Nephron progenitor cell (in vitro differentiated cells): ENCODE results near the gene OR6C65.
A peak's percentile ranks its signal among the peaks of the same experiment; 100 is the strongest.
"Not testable (repeated sequence)": the region's sequence is repeated elsewhere in the genome, so short reads cannot be mapped to it uniquely, and the experiment has no call there.

Experiments
- DNase-seq: peaks from one replicate; pipeline ENCODE4 v3.0.0; 2021
- H3K27ac Mint-ChIP-seq: 2 replicates; pipeline ENCODE4 v1.8.0; 2021; ENCODE audit warnings: mild to moderate bottlenecking, moderate library complexity, mixed read lengths
- H3K27me3 Mint-ChIP-seq: 2 replicates; pipeline ENCODE4 v1.8.0; 2021; ENCODE audit warnings: mild to moderate bottlenecking, low read depth, mixed read lengths; ENCODE audit not compliant: poor library complexity
- H3K36me3 Mint-ChIP-seq: 2 replicates; pipeline ENCODE4 v1.8.0; 2021; ENCODE audit warnings: low read depth, mixed read lengths
- H3K4me1 Mint-ChIP-seq: 2 replicates; pipeline ENCODE4 v1.8.0; 2021; ENCODE audit warnings: mixed read lengths
- H3K4me3 Mint-ChIP-seq: 2 replicates; pipeline ENCODE4 v1.8.0; 2021; ENCODE audit warnings: mild to moderate bottlenecking, moderate library complexity, mixed read lengths
- H3K9me3 Mint-ChIP-seq: 2 replicates; pipeline ENCODE4 v1.8.0; 2021; ENCODE audit warnings: mild to moderate bottlenecking, moderate library complexity, mixed read lengths
- TF ChIP-seq, protein P1 (sequence below): fragments of 200-600 bp; sonication (generic); IDR thresholded peaks from 2 replicates; pipeline ENCODE4 v1.5.0; 2021; ENCODE audit warnings: antibody characterized with exemption

OR6C65 gene

DNA sequence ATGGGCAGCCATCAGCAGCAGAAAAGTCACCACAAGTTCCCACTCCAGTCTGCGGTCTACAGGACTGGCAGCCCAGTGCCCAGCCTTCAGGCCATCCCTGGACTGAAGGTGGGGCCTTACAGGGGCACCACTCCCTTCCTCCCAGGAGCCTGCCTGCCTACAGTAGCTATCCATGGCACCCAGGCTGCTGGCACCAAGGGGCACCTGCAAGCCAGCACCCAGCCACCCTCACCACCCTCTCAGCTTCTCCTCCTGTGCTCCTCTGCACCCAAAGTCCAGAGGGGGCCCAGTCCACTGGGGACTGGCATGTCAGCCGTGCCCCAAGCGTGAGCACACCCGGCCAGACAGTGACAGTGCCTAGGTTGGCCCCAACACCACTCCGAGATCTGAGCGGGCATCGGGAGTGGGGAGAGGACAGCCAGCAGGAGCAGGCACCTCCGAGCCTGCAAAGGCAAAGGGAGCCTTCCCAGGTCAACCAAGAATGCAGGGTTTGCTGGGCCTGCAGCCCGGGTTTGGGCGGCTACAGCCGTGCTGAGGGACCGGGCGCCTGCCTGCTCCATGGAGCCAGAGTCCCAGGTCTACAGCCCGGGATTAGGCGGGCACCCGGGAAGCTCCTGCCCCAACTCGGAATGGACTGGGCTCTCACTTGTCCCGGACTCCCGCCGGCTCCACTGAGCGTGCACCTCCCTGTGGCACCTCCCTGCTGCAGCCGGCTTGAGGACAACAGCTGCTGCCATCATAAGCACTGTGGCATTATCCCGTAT lies 8.1 kb upstream of the OR6C65 start:
- Mint-ChIP-seq H3K4me1 (no peaks in the 10 kb centered on the region), H3K9me3 (no peaks in the 10 kb centered on the region), H3K27me3 (no peaks in the 10 kb centered on the region), H3K36me3 (no peaks in the 10 kb centered on the region), H3K27ac (no peak overlapping the region), H3K4me3 (no peak overlapping the region)
- TF ChIP-seq, protein P1, sequence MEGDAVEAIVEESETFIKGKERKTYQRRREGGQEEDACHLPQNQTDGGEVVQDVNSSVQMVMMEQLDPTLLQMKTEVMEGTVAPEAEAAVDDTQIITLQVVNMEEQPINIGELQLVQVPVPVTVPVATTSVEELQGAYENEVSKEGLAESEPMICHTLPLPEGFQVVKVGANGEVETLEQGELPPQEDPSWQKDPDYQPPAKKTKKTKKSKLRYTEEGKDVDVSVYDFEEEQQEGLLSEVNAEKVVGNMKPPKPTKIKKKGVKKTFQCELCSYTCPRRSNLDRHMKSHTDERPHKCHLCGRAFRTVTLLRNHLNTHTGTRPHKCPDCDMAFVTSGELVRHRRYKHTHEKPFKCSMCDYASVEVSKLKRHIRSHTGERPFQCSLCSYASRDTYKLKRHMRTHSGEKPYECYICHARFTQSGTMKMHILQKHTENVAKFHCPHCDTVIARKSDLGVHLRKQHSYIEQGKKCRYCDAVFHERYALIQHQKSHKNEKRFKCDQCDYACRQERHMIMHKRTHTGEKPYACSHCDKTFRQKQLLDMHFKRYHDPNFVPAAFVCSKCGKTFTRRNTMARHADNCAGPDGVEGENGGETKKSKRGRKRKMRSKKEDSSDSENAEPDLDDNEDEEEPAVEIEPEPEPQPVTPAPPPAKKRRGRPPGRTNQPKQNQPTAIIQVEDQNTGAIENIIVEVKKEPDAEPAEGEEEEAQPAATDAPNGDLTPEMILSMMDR: no peak
- DNase-seq: no peak

DNA sequence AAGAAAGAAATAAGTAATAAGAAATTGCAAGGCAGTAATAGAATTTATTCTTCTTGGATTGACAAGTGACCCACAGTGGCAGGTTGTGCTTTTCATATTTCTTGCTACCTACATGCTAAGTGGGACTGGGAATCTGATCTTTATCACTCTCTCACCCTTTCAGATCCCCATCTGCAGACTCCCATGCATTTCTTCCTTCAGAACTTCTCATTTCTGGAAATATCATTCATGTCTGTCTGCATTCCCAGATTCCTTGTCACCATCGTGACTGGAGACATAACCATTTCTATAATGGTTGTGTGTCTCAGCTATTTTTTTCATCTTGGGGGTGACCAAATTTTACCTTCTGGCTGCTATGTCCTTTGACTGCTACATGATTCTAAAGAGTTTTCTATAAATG lies 4.0 kb upstream of the OR6C65 start:
- H3K4me3 Mint-ChIP-seq: no peak overlapping the region
- TF ChIP-seq, protein P1: no peak
- no peak for DNase-seq
- peaks cover 3% of the 10 kb centered on the region for H3K27me3 Mint-ChIP-seq
- H3K27ac Mint-ChIP-seq: no peak overlapping the region
- no peaks in the 10 kb centered on the region for H3K9me3 Mint-ChIP-seq
- H3K4me1 Mint-ChIP-seq: no peaks in the 10 kb centered on the region
- no peaks in the 10 kb centered on the region for H3K36me3 Mint-ChIP-seq

DNA sequence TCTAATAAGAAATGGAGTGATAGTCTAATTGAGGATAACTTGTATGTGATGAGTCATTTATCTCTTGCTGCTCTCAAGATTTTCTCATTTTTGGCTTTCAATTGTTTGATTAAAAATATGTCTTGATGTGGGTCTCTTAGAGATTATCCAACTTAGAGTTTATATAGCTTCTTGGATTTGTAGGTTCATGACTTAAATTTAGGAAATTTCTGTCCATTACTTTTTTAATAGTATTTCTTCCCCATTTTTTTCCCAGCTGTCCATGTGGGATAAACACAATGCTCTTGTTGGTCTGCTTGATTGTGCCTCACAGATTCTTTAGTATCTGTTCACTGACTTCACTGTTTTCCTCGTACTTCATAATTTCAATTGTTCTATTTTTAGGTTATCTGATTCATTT lies 7.5 kb downstream of the OR6C65 start:
- H3K9me3 Mint-ChIP-seq: peaks cover 11% of the 10 kb centered on the region
- no peaks in the 10 kb centered on the region for H3K4me1 Mint-ChIP-seq
- H3K4me3 Mint-ChIP-seq: no peak overlapping the region
- DNase-seq: no peak
- no peaks in the 10 kb centered on the region for H3K36me3 Mint-ChIP-seq
- H3K27me3 Mint-ChIP-seq: peaks cover 2% of the 10 kb centered on the region
- TF ChIP-seq, protein P1: no peak
- no peak overlapping the region for H3K27ac Mint-ChIP-seq

DNA sequence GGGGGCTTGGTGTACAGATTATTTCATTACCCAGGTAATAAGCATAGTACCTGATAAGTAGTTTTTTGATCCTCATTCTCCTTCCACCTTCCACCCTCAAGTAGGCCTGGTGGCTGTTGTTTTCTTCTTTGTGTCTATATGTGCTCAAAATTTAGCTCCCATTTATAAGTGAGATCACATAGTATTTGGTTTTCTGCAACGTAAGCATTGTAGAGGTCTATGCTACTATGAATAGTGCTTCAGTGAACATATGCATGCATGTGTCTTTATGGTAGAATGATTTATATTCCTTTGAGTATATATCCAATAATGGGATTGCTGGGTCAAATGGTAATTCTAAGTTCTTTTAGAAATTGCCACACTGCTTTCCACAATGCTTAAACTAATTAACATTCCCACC lies 8.8 kb downstream of the OR6C65 start:
- not testable (repeated sequence) for DNase-seq, H3K4me3 Mint-ChIP-seq, H3K36me3 Mint-ChIP-seq, H3K27me3 Mint-ChIP-seq, H3K4me1 Mint-ChIP-seq, H3K27ac Mint-ChIP-seq, H3K9me3 Mint-ChIP-seq

DNA sequence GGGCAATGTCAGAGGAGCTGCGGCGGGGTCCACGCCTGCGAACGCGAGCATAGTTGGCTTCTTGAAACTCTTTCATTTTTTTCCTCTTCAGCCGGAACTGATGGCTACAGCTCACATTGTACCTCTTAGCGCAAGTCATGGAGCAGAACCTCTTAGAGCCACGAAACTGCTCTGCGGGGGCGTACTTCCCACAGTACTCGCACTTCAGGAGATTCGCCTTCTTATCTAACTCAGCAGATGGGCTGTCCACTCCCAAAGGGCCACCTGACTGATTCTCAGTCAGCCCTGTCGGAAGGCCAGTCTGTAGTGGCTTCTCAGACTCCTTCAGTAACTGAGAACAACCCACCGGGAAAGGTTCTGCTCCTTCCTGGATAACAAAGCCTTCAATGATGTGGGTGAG lies 11.8 kb downstream of the OR6C65 start:
- peaks cover 26% of the 10 kb centered on the region for H3K9me3 Mint-ChIP-seq
- H3K4me3 Mint-ChIP-seq, H3K4me1 Mint-ChIP-seq, H3K27ac Mint-ChIP-seq, DNase-seq, H3K27me3 Mint-ChIP-seq: not testable (repeated sequence)
- peaks cover 10% of the 10 kb centered on the region for H3K36me3 Mint-ChIP-seq

DNA sequence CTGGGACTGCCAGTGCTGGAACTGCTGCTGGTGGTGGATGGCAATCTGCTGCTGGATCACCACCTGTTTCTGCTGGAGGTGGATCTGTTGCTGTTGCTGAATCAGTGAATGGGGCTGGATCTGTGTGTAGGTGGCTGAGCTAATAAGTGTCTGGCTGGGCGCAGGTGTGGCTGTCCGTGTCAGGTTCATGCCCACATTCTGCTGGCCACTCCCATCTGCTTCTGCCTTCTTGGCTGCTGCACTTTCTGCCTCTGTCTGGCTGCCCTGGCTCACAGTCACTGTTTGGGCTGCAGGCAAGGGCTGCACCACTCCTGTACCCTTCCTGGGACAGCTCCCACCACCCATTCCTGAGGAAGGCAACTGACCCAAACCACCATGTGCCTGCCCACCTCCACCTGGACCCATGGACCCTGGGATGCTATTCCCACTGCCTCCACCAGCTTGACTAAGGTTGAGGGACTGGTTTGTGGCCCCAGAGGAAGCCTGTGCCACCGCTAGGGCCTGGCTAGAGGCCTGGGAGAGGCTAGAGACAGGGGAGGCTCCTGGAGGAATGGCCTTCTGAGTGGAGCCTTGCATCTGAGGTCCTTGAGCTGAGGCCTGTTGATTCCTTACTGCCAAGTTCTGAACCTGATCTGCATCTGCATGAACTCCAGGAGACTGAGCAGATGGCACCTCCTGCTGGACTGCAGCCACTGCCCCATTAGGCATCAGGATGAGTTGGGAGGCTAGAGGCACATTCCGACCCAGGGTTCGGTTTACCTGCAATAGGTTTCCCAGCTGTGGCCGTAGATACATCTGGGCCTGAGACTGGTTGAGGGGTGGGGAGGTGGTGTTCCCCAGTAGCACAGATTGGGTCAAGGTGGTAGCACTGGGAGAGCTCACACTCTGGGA lies 13.4 kb downstream of the OR6C65 start:
- H3K36me3 Mint-ChIP-seq: peaks cover 12% of the 10 kb centered on the region
- not testable (repeated sequence) for DNase-seq, H3K4me3 Mint-ChIP-seq

DNA sequence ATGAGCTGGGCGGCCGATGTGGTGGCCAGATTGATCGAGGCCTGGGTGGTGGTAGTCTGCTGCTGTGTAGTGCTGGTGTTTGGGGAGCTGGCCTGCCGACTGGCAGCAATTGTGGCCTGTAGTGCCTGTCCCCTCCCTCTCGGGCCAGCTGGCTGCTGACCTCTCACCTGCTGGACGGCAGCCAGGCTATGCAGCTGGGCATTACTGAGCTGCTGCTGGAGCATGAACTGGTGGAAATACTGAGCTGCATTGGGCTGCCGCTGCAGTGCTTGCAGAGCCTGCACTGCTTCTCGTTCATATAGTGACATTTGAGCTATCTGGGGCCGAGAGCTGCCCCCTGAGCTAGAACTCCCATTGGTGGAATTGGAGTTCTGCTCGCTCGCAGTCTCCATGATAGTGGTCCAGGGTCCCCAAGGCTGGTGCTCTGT lies 14.1 kb downstream of the OR6C65 start:
- Mint-ChIP-seq H3K27ac (peak overlapping the region; percentile 61), H3K36me3 (peaks cover 12% of the 10 kb centered on the region), H3K9me3 (peaks cover 23% of the 10 kb centered on the region)
- not testable (repeated sequence) for H3K4me3 Mint-ChIP-seq, H3K4me1 Mint-ChIP-seq, H3K27me3 Mint-ChIP-seq
- peak; percentile 10 for DNase-seq

More for the DNA sequence above, 13.4 kb downstream of the OR6C65 start:
- peaks cover 23% of the 10 kb centered on the region for H3K9me3 Mint-ChIP-seq
- not testable (repeated sequence) for H3K27me3 Mint-ChIP-seq, H3K4me1 Mint-ChIP-seq, H3K27ac Mint-ChIP-seq

DNA sequence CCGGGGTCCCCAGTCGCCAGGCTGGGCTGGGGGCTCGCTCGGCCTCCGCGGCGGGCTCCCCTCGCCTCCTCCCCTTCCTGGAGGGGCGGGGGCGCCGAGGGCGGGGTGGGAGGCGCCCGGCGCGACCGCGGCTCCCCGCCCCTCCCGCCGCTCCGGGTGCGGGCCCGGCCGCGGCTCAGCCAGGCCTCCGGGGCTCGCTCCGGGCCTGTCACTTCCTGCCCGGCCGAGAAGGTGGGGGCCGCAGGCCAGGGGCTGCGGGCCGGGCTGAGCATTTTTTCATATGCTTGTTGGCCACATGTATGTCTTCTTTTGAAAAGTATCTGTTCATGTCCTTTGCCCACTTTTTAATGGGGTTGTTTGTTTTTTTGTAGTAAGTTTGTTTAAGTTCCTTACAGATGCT lies 14.6 kb downstream of the OR6C65 start:
- not testable (repeated sequence) for H3K27me3 Mint-ChIP-seq, DNase-seq, H3K4me1 Mint-ChIP-seq
- Mint-ChIP-seq H3K27ac (peak overlapping the region; percentile 29), H3K4me3 (peak overlapping the region; percentile 66), H3K9me3 (peaks cover 23% of the 10 kb centered on the region), H3K36me3 (peaks cover 12% of the 10 kb centered on the region)
